Karpas-422 (cell line): ENCODE measurements around the gene PLEKHA5. TPM values are rescaled to one million over a fixed set of nuclear protein-coding genes. Genes with fewer than 3 reads are reported as not detected.
"Not testable (repeated sequence)": the region's sequence is repeated elsewhere in the genome, so short reads cannot be mapped to it uniquely, and the experiment has no call there.

Experiments used
- DNase-seq: peaks from one replicate; pipeline ENCODE4 v3.0.0-alpha.2; 2015
- H2AFZ ChIP-seq: fragments of 200-600 bp; sonication (generic); 2 replicates; pipeline ENCODE4 v1.6.1; 2014; ENCODE audit warnings: antibody characterized with exemption, low read length, mixed read lengths
- H3K27ac ChIP-seq: fragments of 200-600 bp; sonication (generic); 2 replicates; pipeline ENCODE4 v1.5.1; 2014; ENCODE audit warnings: mild to moderate bottlenecking, low read length, moderate library complexity
- H3K27me3 ChIP-seq: fragments of 200-600 bp; sonication (generic); 2 replicates; pipeline ENCODE4 v1.6.1; 2014; ENCODE audit warnings: low read length, mixed read lengths
- H3K36me3 ChIP-seq: fragments of 200-600 bp; sonication (generic); 2 replicates; pipeline ENCODE4 v1.6.1; 2014; ENCODE audit warnings: low read length, mixed read lengths; ENCODE audit not compliant: insufficient read depth
- H3K4me1 ChIP-seq: fragments of 200-600 bp; sonication (generic); 2 replicates; pipeline ENCODE4 v1.6.1; 2014; ENCODE audit warnings: mild to moderate bottlenecking, low read length, mixed read lengths
- H3K4me2 ChIP-seq: fragments of 200-600 bp; sonication (generic); 2 replicates; pipeline ENCODE4 v1.6.1; 2014; ENCODE audit warnings: low read length, low read depth, mild to moderate bottlenecking; ENCODE audit not compliant: poor library complexity, severe bottlenecking
- H3K4me3 ChIP-seq: fragments of 200-600 bp; sonication (generic); 2 replicates; pipeline ENCODE4 v1.5.1; 2014; ENCODE audit warnings: mild to moderate bottlenecking, antibody characterized with exemption, low read length, mixed read lengths
- H3K79me2 ChIP-seq: fragments of 200-600 bp; sonication (generic); 2 replicates; pipeline ENCODE4 v1.6.1; 2014; ENCODE audit warnings: mild to moderate bottlenecking, low read length, mixed read lengths
- H3K9ac ChIP-seq: fragments of 200-600 bp; sonication (generic); 2 replicates; pipeline ENCODE4 v1.6.0; 2014; ENCODE audit warnings: low read length
- H3K9me2 ChIP-seq: fragments of 200-600 bp; sonication (generic), shearing (Covaris generic); replicated peaks from 2 replicates; pipeline ENCODE4 v1.6.0; 2014; ENCODE audit warnings: mild to moderate bottlenecking, low read length, moderate library complexity; ENCODE audit not compliant: insufficient read depth
- H3K9me3 ChIP-seq: fragments of 300-700, 200-600 bp; sonication (generic); 2 replicates; pipeline ENCODE4 v1.6.1; 2014; ENCODE audit warnings: low read length, mixed read lengths
- H4K20me1 ChIP-seq: fragments of 200-600 bp; sonication (generic); 2 replicates; pipeline ENCODE4 v1.6.1; 2014; ENCODE audit warnings: mild to moderate bottlenecking, antibody characterized with exemption, low read length, low read depth; ENCODE audit not compliant: insufficient read depth
- total RNA-seq: library from RNA; depleted of rRNA; stranded (reverse); fragments of >200 nt; shearing (Covaris generic); gene quantifications from 2 replicates; pipeline ENCODE4 v1.2.3, GENCODE V29; 2014; ENCODE audit warnings: low replicate concordance

PLEKHA5 gene
- total RNA-seq, 1 experiment from 2014 or later = 189 TPM

DNA sequence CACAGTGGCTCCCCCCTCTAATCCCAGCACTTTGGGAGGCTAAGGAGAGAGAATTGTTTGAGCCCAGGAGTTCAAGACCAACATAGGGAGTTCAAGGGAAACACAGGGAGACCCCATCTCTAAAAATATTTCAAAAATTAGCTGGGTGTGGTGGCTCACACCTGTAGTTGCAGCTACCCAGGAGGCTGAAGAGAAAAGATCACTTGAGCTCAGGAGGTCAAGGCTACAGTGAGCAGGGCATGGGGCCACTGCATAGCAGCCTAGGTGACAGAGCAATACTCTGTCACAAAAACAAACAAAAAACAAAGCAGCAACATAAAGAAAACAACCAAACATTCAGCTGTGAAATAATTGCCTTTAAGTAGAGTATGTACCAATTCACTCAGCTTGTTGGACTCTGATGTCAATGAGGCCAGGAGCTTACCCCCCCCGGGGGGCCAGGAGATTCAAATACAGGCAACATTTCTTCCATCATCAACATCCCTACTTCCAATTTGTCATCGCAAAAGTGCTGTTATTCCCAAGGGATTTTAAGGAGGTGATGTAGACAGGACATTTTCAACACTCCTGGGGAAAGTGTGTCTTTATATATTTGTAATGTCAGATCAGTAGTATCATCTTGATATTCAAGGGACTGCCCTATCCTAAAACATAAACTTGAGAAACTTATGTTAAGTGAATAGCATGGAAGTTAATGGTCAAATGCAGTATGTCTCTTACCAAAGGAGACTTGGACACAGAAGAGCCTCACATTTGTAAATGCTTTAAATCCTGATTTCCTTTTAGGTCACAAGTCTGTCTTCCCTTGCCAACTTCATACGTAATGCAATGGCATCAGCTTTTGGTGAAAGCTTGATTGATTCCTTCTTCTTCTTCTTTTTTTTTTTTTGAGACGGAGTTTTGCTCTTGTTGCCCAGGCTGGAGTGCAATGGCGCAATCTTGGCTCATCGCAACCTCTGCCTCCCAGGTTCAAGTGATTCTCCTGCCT lies 269.1 kb downstream of the PLEKHA5 start:
- Histone ChIP-seq H3K79me2 (no peaks in the 10 kb centered on the region), H3K9ac (no peak overlapping the region), H3K27me3 (no peaks in the 10 kb centered on the region), H3K9me3 (no peaks in the 10 kb centered on the region), H3K9me2 (no peaks in the 10 kb centered on the region), H3K27ac (no peak overlapping the region), H3K4me2 (no peak overlapping the region), H2AFZ (no peak overlapping the region), H3K4me3 (no peak overlapping the region), H4K20me1 (no peaks in the 10 kb centered on the region), H3K36me3 (no peaks in the 10 kb centered on the region), H3K4me1 (no peaks in the 10 kb centered on the region)
- no peak for DNase-seq

DNA sequence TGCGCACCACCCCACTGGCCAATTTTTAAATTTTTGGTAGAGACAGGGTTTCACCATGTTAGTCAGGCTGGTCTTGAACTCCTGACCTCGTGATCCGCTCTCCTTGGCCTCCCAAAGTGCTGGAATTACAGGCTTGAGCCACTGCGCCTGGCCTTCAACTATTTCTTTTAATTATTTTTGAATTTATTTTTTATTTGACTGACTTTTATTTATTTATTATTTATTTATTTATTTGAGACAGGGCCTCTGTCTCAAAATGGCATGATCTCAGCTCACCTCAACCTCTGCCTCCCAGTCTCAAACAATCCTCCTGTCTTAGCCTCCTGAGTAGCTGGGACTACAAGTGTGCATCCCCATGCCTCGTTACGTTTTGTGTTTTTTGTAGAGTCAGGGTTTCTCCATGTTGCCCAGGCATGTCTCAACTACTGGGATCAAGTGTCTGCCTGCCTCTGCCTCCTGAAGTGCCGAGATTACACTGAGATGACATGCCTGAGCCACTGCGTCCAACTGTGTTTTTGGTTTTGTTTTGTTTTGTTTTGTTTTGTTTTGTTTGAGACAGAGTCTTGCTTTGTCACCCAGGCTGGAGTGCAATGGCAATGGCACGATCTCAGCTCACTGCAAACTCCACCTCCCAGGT lies 271.2 kb downstream of the PLEKHA5 start:
- not testable (repeated sequence) for H3K4me2 ChIP-seq, H4K20me1 ChIP-seq, H2AFZ ChIP-seq, H3K9me3 ChIP-seq, H3K27ac ChIP-seq, DNase-seq, H3K4me3 ChIP-seq, H3K27me3 ChIP-seq, H3K9ac ChIP-seq, H3K9me2 ChIP-seq, H3K36me3 ChIP-seq, H3K79me2 ChIP-seq, H3K4me1 ChIP-seq

DNA sequence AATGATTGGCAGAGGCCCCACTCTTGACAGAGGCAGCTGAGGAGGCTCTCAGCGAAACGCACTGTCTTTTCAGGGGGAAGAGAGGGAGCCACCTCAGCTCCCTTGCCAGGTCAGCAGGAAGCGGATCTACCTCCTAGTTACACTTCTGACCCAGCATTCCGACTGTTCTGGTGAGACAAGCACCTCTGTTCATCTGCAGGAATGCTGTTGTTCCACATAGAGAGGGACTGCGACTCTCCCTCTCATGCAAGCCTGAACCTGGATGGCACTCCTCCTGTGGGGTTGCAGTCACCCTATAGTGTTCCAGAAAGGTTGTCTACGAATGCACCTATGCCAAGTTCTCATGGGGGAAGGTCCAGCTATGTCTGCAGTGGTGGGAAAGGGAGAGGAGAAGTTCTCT lies 272.7 kb downstream of the PLEKHA5 start:
- Histone ChIP-seq H3K36me3 (no peaks in the 10 kb centered on the region), H3K9ac (no peak overlapping the region), H2AFZ (no peak overlapping the region), H3K4me1 (no peaks in the 10 kb centered on the region), H3K9me2 (no peaks in the 10 kb centered on the region), H3K4me3 (no peak overlapping the region), H3K27ac (no peak overlapping the region), H3K27me3 (no peaks in the 10 kb centered on the region), H4K20me1 (no peaks in the 10 kb centered on the region), H3K79me2 (no peaks in the 10 kb centered on the region), H3K4me2 (no peak overlapping the region), H3K9me3 (no peaks in the 10 kb centered on the region)
- no peak for DNase-seq

DNA sequence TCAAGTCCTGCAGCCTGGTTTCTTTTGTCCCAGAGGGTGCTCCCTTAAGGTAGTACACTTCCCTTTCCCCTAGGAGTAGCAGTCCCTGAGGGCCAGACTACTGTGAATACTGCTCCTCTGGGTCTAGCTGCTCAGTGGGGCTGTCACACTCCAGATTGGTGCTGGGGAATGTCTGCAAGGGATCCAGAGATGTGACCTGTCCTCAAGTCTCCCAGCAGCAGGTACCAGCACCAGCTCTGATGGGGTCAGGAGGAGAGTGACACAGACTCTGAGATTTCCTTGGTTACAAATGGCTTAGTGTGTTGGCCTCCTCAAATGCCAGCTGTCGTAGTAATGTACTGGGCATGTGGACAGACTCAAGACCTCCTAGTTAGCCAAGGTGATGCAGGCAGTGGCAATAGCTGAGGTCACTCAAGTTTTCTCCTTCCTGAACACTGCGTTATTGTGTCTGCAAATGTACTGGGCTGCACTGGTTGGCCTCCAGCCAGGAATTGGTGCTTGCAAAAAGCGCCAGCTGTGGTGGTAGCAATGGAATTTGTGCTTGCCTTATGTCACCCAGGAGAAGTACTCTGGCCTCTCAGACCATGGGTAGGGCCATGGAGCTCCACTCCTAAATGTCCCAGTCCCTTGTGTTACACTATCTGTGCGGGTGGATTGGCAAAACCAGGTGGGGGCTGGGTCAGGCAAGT lies 273.4 kb downstream of the PLEKHA5 start:
- Histone ChIP-seq H3K9me2 (no peaks in the 10 kb centered on the region), H3K36me3 (no peaks in the 10 kb centered on the region), H2AFZ (no peak overlapping the region)

DNA sequence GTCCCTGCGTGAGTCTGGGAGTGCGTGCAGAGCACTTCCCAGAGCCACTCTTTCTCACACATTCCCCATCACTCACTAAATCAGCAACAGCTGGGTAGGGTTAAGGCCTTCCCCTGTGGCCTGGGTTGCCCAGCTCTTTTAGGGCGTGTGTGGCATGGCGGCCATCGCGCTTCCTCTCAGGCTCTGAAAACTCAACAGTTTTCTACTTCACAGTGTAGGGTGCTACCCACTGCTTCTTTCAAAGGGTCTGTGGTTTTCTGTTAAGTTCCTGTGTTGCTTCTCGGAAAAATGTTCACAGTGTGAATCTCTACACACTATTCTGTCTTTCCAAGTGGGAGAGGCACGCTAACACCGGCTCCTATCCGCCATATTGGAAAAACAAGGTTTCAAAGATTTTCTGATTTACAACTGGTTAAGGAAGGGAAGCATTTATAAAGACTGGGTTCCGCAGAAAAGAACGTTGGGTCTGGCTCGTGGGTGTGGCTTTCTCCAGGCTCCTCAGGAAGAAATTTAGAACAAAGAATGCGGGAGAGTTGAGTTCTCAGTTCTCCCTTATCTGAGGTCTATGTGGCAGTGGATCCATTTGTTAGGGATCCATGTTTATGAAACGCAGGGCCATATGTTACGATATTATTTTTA lies 274.8 kb downstream of the PLEKHA5 start:
- no peak overlapping the region for H3K4me2 ChIP-seq
- H2AFZ ChIP-seq = no peak overlapping the region
- H3K27me3 ChIP-seq = no peaks in the 10 kb centered on the region
- no peak for DNase-seq
- H4K20me1 ChIP-seq = no peaks in the 10 kb centered on the region
- no peak overlapping the region for H3K4me3 ChIP-seq
- H3K9me2 ChIP-seq = no peaks in the 10 kb centered on the region
- H3K79me2 ChIP-seq = no peaks in the 10 kb centered on the region
- H3K36me3 ChIP-seq = no peaks in the 10 kb centered on the region
- H3K9me3 ChIP-seq = no peaks in the 10 kb centered on the region
- no peak overlapping the region for H3K27ac ChIP-seq
- no peaks in the 10 kb centered on the region for H3K4me1 ChIP-seq
- no peak overlapping the region for H3K9ac ChIP-seq

More for the DNA sequence above, 273.4 kb downstream of the PLEKHA5 start:
- H3K4me2 ChIP-seq = no peak overlapping the region
- H3K9ac ChIP-seq = no peak overlapping the region
- H3K79me2 ChIP-seq = no peaks in the 10 kb centered on the region
- no peaks in the 10 kb centered on the region for H3K4me1 ChIP-seq
- H3K27ac ChIP-seq = no peak overlapping the region
- H4K20me1 ChIP-seq = no peaks in the 10 kb centered on the region
- no peak overlapping the region for H3K4me3 ChIP-seq
- DNase-seq = no peak
- no peaks in the 10 kb centered on the region for H3K9me3 ChIP-seq
- no peaks in the 10 kb centered on the region for H3K27me3 ChIP-seq

DNA sequence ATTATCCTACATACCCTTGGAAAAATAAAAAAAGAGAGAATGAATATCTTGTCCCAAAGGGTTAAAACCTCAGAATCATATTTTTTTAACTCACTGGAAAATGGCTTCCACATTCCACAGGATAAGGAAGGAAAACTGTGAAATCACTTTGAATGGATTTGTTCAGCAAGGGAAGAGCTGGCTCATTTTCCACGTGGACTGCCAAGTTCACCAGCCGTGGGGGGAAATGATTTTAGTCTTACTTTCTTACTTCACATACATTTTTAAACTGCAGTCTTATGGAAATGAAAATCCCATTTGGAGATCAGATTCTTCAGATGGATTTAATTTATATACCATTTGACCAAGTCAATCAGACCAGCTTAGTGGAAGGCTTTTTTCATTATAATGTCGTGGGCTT lies 279.8 kb downstream of the PLEKHA5 start:
- H3K79me2 ChIP-seq = no peaks in the 10 kb centered on the region
- no peaks in the 10 kb centered on the region for H3K9me3 ChIP-seq
- no peak overlapping the region for H3K9ac ChIP-seq
- H3K4me1 ChIP-seq = no peaks in the 10 kb centered on the region
- no peak overlapping the region for H3K27ac ChIP-seq
- DNase-seq = no peak
- no peak overlapping the region for H3K4me2 ChIP-seq
- H3K4me3 ChIP-seq = no peak overlapping the region
- no peaks in the 10 kb centered on the region for H3K36me3 ChIP-seq
- no peak overlapping the region for H2AFZ ChIP-seq
- H4K20me1 ChIP-seq = no peaks in the 10 kb centered on the region
- no peaks in the 10 kb centered on the region for H3K9me2 ChIP-seq
- no peaks in the 10 kb centered on the region for H3K27me3 ChIP-seq

- H2AFZ ChIP-seq = no peak overlapping the region
- no peak overlapping the region for H3K27ac ChIP-seq
- H3K9me2 ChIP-seq = no peaks in the 10 kb centered on the region
- H3K36me3 ChIP-seq = no peaks in the 10 kb centered on the region
- no peaks in the 10 kb centered on the region for H3K79me2 ChIP-seq
- no peaks in the 10 kb centered on the region for H3K4me1 ChIP-seq
- no peak overlapping the region for H3K4me2 ChIP-seq
- DNase-seq = no peak
- H3K27me3 ChIP-seq = no peaks in the 10 kb centered on the region
- no peaks in the 10 kb centered on the region for H3K9me3 ChIP-seq
- no peak overlapping the region for H3K4me3 ChIP-seq
- no peaks in the 10 kb centered on the region for H4K20me1 ChIP-seq
- H3K9ac ChIP-seq = no peak overlapping the region
These were observed 280.7 kb downstream of the PLEKHA5 start for GRCh38 chr12:19410211-19410610.
